WTC11 (cell line): ENCODE data around the gene MYO15B. TPM values are rescaled to one million over a fixed set of nuclear protein-coding genes. Genes with fewer than 3 reads are reported as not detected.
A peak's percentile ranks its signal among the peaks of the same experiment; 100 is the strongest.
"Not testable (repeated sequence)": the region's sequence is repeated elsewhere in the genome, so short reads cannot be mapped to it uniquely, and the experiment has no call there.

Source experiments
- ATAC-seq: fragments of 200-7000 bp; cut with Tn5 transposase; 2 replicates; pipeline ENCODE4 v1.10.0; 2021; ENCODE audit warnings: mild to moderate bottlenecking, moderate library complexity
- CTCF ChIA-PET: fragments of 300-600 bp; sonication (Branson Sonifier 250); formaldehyde crosslinking; loops from one replicate; lab custom pipeline; 2021; ENCODE audit warnings: antibody characterized with exemption; lab: Charles Lee
- POLR2A ChIA-PET: fragments of 350-600 bp; sonication (Branson Sonifier 250); formaldehyde crosslinking; loops from one replicate; lab custom pipeline; 2021; ENCODE audit warnings: antibody characterized with exemption; lab: Charles Lee
- DNase-seq: peaks from one replicate; pipeline ENCODE4 v3.0.0; 2021; ENCODE audit warnings: low spot score
- H3K27ac Mint-ChIP-seq: 2 replicates; pipeline ENCODE4 v1.8.0; 2021; ENCODE audit warnings: mixed read lengths
- H3K27me3 Mint-ChIP-seq: 2 replicates; pipeline ENCODE4 v1.8.0; 2021; ENCODE audit warnings: low read depth, mild to moderate bottlenecking, moderate library complexity, mixed read lengths
- H3K36me3 Mint-ChIP-seq: 2 replicates; pipeline ENCODE4 v1.8.0; 2021; ENCODE audit warnings: mixed read lengths
- H3K4me1 Mint-ChIP-seq: 2 replicates; pipeline ENCODE4 v1.8.0; 2022; ENCODE audit warnings: mixed read lengths
- H3K4me3 Mint-ChIP-seq: 2 replicates; pipeline ENCODE4 v1.8.0; 2021; ENCODE audit warnings: mild to moderate bottlenecking, moderate library complexity, mixed read lengths
- H3K9me3 Mint-ChIP-seq: 2 replicates; pipeline ENCODE4 v1.8.0; 2021; ENCODE audit warnings: mixed read lengths
- CREB1 ChIP-seq: sonication (generic); formaldehyde crosslinking; IDR thresholded peaks from 2 replicates; pipeline ENCODE4 v1.8.0; 2023; ENCODE audit warnings: mild to moderate bottlenecking, missing genetic modification reagents
- E2F1 ChIP-seq: sonication (generic); formaldehyde crosslinking; IDR thresholded peaks from 2 replicates; pipeline ENCODE4 v1.8.0; 2022; ENCODE audit warnings: mild to moderate bottlenecking, missing genetic modification reagents
- E2F4 ChIP-seq: sonication (generic); formaldehyde crosslinking; IDR thresholded peaks from 2 replicates; pipeline ENCODE4 v1.8.1; 2022; ENCODE audit warnings: low read depth, mild to moderate bottlenecking, moderate library complexity, missing genetic modification reagents, borderline replicate concordance
- GABPB1 ChIP-seq: sonication (generic); formaldehyde crosslinking; IDR thresholded peaks from 2 replicates; pipeline ENCODE4 v1.8.1; 2023; ENCODE audit warnings: mild to moderate bottlenecking, missing genetic modification reagents
- NFATC4 ChIP-seq: fragments of 250-450 bp; sonication (Bioruptor Pico); IDR thresholded peaks from 2 replicates; pipeline ENCODE4 v1.9.0; 2021; ENCODE audit warnings: mild to moderate bottlenecking
- NFYB ChIP-seq: sonication (generic); formaldehyde crosslinking; conservative IDR thresholded peaks from 2 replicates; pipeline ENCODE4 v1.8.0; 2022; ENCODE audit warnings: low read depth, missing genetic modification reagents
- TCF7 ChIP-seq: sonication (generic); formaldehyde crosslinking; IDR thresholded peaks from 2 replicates; pipeline ENCODE4 v1.8.0; 2022; ENCODE audit warnings: mild to moderate bottlenecking, low read depth, missing genetic modification reagents, moderate library complexity
- TEAD4 ChIP-seq: sonication (generic); formaldehyde crosslinking; IDR thresholded peaks from 2 replicates; pipeline ENCODE4 v1.8.0; 2022; ENCODE audit warnings: mild to moderate bottlenecking, missing genetic modification reagents
- USF1 ChIP-seq: sonication (generic); formaldehyde crosslinking; IDR thresholded peaks from 2 replicates; pipeline ENCODE4 v1.8.0; 2022; ENCODE audit warnings: mild to moderate bottlenecking, missing genetic modification reagents
- ZNF232 ChIP-seq: sonication (generic); formaldehyde crosslinking; IDR thresholded peaks from 2 replicates; pipeline ENCODE4 v1.8.0; 2022; ENCODE audit warnings: mild to moderate bottlenecking, missing genetic modification reagents
- ZNF317 ChIP-seq: sonication (generic); formaldehyde crosslinking; IDR thresholded peaks from 2 replicates; pipeline ENCODE4 v1.8.1; 2023; ENCODE audit warnings: low read depth, mild to moderate bottlenecking, moderate library complexity, missing genetic modification reagents, borderline replicate concordance
- total RNA-seq: library from RNA; stranded (reverse); gene quantifications from 3 replicates; pipeline ENCODE4 v1.2.3, GENCODE V29; 2021
- TF ChIP-seq, protein P1 (sequence below): sonication (generic); formaldehyde crosslinking; IDR thresholded peaks from 2 replicates; pipeline ENCODE4 v1.8.0; 2023; ENCODE audit warnings: missing genetic modification reagents
- TF ChIP-seq, protein P2 (sequence below): sonication (generic); formaldehyde crosslinking; IDR thresholded peaks from 2 replicates; pipeline ENCODE4 v1.8.1; 2023; ENCODE audit warnings: mild to moderate bottlenecking, missing genetic modification reagents, moderate library complexity

Gene MYO15B
- total RNA-seq, 1 experiment from 2014 or later = 35.6 TPM

- no peak for TF ChIP-seq NFYB (CRISPR knock-in tag)
- TF ChIP-seq E2F4 = no peak
- no peak for TF ChIP-seq TEAD4
- TF ChIP-seq USF1 (CRISPR knock-in tag) = no peak
- TF ChIP-seq NFATC4 (CRISPR knock-in tag) = no peak
- TF ChIP-seq, protein P1, sequence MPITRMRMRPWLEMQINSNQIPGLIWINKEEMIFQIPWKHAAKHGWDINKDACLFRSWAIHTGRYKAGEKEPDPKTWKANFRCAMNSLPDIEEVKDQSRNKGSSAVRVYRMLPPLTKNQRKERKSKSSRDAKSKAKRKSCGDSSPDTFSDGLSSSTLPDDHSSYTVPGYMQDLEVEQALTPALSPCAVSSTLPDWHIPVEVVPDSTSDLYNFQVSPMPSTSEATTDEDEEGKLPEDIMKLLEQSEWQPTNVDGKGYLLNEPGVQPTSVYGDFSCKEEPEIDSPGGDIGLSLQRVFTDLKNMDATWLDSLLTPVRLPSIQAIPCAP = no peak
- no peak for TF ChIP-seq ZNF317
- TF ChIP-seq, all 79 proteins: peak for 0
Observed at GRCh38 chr17:75575728-75576127, 11.9 kb upstream of the MYO15B start (continued).

GRCh38 chr17:75576661-75577060, 10.9 kb upstream of the MYO15B start:
- H3K27me3 Mint-ChIP-seq = peaks cover 3% of the 10 kb centered on the region; the same call in 1 of the 2 replicates
- H3K36me3 Mint-ChIP-seq = no peaks in the 10 kb centered on the region
- CTCF ChIA-PET = interaction anchor here (0.7 to 3.4 kb wide), 6 partner anchors 12 to 60 kb away, joined by 3 to 14 read pairs (median 5); partner anchors contain the start of gene TSEN54

DNA sequence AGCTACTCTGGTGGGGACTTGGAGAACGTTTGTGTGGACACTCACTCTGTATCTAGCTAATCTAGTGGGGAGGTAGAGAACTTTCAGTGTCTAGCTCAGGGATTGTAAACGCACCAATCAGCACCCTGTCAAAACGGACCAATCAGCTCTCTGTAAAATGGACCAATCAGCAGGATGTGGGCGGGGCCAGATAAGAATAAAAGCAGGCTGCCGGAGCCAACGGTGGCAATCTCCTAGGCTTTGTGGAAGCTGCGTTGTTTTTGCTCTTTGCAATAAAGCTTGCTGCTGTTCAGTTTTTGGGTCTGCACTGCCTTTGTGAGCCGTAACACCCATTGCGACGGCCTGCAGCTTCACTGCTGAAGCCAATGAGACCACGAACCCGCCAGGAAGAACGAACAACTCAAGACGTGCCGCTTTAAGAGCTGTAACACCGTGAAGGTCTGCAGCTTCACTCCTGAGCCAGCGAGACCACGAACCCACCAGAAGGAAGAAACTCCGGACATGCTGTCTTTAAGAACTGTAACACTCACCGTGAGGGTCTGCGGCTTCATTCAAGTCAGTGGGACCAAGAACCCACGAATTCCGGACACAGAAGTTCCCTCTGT, 6.4 kb upstream of the MYO15B start:
- DNase-seq, H3K27ac Mint-ChIP-seq, H3K36me3 Mint-ChIP-seq, H3K4me1 Mint-ChIP-seq, H3K4me3 Mint-ChIP-seq, POLR2A ChIA-PET, ATAC-seq: not testable (repeated sequence)
- H3K9me3 Mint-ChIP-seq = peaks cover 21% of the 10 kb centered on the region
- TF ChIP-seq NFYB (CRISPR knock-in tag) = peak; percentile 82
- CTCF ChIA-PET = interaction anchor here (0.7 to 1.9 kb wide), 7 partner anchors 10 to 1713 kb away, joined by 3 to 9 read pairs (median 3); partner anchors contain the start of gene SMIM5
- peaks cover 11% of the 10 kb centered on the region for H3K27me3 Mint-ChIP-seq

More at GRCh38 chr17:75576661-75577060, 10.9 kb upstream of the MYO15B start:
- Mint-ChIP-seq H3K27ac (no peak overlapping the region), H3K4me1 (peaks cover 4% of the 10 kb centered on the region), H3K4me3 (no peak overlapping the region), H3K9me3 (peaks cover 10% of the 10 kb centered on the region)
- POLR2A ChIA-PET = interaction anchor here (0.7 kb wide), 1 partner anchor 27 kb away, joined by 4 read pairs; no protein-coding TSS in a partner anchor
- no peak for ATAC-seq
- peak; percentile 70 for TF ChIP-seq GABPB1 (CRISPR knock-in tag)
- TF ChIP-seq, protein P2, sequence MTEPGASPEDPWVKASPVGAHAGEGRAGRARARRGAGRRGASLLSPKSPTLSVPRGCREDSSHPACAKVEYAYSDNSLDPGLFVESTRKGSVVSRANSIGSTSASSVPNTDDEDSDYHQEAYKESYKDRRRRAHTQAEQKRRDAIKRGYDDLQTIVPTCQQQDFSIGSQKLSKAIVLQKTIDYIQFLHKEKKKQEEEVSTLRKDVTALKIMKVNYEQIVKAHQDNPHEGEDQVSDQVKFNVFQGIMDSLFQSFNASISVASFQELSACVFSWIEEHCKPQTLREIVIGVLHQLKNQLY = no peak
- no peak for DNase-seq

DNA sequence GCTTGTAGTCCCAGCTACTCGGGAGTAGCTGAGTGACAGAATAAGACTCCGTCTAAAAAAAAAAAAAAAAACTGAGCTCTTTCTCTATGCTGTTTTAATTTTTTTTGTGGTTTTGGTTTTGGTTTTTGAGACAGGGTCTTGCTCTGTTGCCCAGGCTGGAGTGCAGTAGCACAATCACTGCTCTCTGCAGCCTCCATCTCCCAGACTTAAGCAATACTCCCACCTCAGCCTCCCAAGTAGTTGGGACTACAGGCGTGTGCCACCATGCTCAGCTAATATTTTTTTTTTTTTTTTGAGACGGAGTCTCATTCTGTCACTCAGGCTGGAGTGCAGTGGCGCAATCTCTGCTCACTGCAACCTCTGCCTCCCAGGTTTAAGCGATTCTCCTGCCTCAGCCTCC, 4.4 kb upstream of the MYO15B start:
- H3K4me3 Mint-ChIP-seq, H3K36me3 Mint-ChIP-seq, DNase-seq, ATAC-seq, H3K4me1 Mint-ChIP-seq, POLR2A ChIA-PET, H3K27ac Mint-ChIP-seq: not testable (repeated sequence)
- Mint-ChIP-seq H3K9me3 (peaks cover 21% of the 10 kb centered on the region), H3K27me3 (peaks cover 22% of the 10 kb centered on the region)
- CTCF ChIA-PET = interaction anchor here (0.7 to 2.7 kb wide), 4 partner anchors 18 to 170 kb away, joined by 3 to 9 read pairs (median 4); partner anchors contain the start of gene SMIM5

- Mint-ChIP-seq H3K4me3 (no peak overlapping the region), H3K36me3 (peaks cover 3% of the 10 kb centered on the region; the same call in 1 of the 2 replicates), H3K4me1 (peaks cover 5% of the 10 kb centered on the region), H3K9me3 (peaks cover 21% of the 10 kb centered on the region), H3K27ac (no peak overlapping the region), H3K27me3 (peaks cover 22% of the 10 kb centered on the region)
- ATAC-seq (no peak), DNase-seq (no peak)
- CTCF ChIA-PET = interaction anchor here (2.7 kb wide), 1 partner anchor 49 kb away, joined by 9 read pairs; the partner anchor contains the start of gene SMIM5
- TF ChIP-seq CREB1 (CRISPR knock-in tag) = no peak
- TF ChIP-seq TCF7 (CRISPR knock-in tag) = no peak
- TF ChIP-seq E2F1 (CRISPR knock-in tag) = no peak
- TF ChIP-seq ZNF232 = no peak
- POLR2A ChIA-PET = no interaction called here
Observed at GRCh38 chr17:75584849-75585175, 2.8 kb upstream of the MYO15B start.
